Erythroblast (primary cell): ENCODE measurements around the gene PLXNC1.

Source experiments
- GATA1 ChIP-seq: IDR thresholded peaks from 2 replicates; pipeline ENCODE4 v1.6.1; 2011; ENCODE audit warnings: low read depth, mild to moderate bottlenecking, control low read depth, low read length, moderate library complexity
- POLR2A ChIP-seq: IDR thresholded peaks from 2 replicates; pipeline ENCODE4 v1.6.1; 2011; ENCODE audit warnings: mild to moderate bottlenecking, low read length

DNA sequence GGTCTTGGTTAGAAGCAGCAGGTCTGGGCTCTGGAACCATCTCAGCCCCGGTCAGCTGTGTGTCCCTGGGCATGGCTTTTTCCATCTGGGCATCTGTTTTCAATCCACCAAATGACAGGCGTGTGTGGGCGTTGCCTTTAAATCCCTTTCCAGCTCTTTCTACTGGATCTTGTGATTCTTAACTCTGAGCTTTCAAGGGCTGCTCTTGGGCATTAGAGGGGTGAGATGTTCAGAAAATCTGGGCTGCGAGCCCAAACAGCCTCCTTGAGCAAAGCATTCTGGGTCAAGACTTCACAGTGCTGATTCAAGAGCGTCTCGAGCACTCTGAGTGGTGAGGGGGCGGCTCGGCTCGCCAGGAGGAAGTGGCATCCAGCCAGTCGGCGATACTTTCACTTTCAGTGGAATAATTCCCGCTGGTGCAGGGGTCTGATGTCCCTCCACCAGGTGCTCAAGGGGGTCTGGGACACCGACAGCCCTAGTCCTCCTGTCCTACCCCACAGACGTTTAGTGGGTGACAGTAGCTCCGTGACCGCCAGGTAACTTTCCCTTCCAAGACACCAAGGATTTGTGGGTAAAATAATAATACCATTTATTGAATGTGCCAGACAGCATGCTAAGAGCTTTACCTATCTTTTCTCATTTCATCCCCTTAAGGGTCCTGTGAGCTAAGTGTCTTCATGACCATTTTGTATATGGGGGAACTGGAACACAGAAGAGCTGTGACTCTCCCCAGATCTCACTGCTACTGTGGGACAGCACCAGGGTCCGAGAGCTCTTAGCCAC is 114.0 kb downstream of the PLXNC1 start:
- TF ChIP-seq POLR2A (no peak), GATA1 (no peak)
